Endometrium (tissue), 2 donors: ENCODE data around the gene PCDHB10.
"Not testable (repeated sequence)": the region's sequence is repeated elsewhere in the genome, so short reads cannot be mapped to it uniquely, and the experiment has no call there.

ENCODE experiments used
- FAIRE-seq: peaks from 2 replicates; lab custom pipeline; 2012; peaks lifted over from hg19 to GRCh38; lab: Jason Lieb, UNC
- donor health status: control.
- donor health status: control.

PCDHB10 gene

DNA sequence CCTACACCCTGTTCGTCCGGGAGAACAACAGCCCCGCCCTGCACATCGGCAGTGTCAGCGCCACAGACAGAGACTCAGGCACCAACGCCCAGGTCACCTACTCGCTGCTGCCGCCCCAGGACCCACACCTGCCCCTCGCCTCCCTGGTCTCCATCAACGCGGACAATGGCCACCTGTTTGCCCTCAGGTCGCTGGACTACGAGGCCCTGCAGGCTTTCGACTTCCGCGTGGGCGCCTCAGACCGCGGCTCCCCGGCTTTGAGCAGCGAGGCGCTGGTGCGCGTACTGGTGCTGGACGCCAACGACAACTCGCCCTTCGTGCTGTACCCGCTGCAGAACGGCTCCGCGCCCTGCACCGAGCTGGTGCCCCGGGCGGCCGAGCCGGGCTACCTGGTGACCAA, 3.5 kb upstream of the PCDHB10 start:
- FAIRE-seq, result not testable (repeated sequence)

GRCh38 chr5:141189131-141189530, 3.0 kb upstream of the PCDHB10 start:
- not testable (repeated sequence) for FAIRE-seq

- not testable (repeated sequence) for FAIRE-seq
Measured at GRCh38 chr5:141194332-141194731, 2.2 kb downstream of the PCDHB10 start.

DNA sequence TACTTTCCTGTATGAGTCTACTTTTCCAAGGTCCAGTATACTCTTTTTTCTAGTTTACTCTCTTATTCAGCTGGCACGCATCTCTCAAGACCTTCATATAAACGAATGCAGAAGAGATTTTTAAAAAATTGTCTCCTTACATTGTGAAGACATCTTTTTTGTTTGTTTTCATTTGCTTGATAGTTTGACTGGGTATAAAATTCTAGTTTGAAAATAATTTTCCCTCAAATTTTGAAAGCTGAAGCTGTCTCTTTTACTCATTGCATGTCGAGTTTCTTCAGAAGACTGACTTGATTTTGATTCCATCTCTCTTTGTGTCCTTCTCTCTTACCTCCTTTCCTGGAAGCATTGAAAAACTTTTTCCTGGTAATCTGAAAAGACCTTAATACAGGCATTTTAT, 4.2 kb downstream of the PCDHB10 start:
- no peak for FAIRE-seq

- FAIRE-seq, result no peak
Measured at GRCh38 chr5:141199359-141200235, 7.4 kb downstream of the PCDHB10 start, which contains the start of gene PCDHB11. Gene PCDHB11 (plus strand): TSS chr5:141199627. CDS start chr5:141199775, 148 bp downstream.

DNA sequence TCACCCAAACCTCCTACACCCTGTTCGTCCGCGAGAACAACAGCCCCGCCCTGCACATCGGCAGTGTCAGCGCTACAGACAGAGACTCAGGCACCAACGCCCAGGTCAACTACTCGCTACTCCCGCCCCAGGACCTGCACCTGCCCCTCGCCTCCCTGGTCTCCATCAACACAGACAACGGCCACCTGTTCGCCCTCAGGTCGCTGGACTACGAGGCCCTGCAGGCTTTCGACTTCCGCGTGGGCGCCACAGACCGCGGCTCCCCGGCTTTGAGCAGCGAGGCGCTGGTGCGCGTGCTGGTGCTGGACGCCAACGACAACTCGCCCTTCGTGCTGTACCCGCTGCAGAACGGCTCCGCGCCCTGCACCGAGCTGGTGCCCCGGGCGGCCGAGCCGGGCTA, 9.0 kb downstream of the PCDHB10 start:
- FAIRE-seq, result not testable (repeated sequence)

DNA sequence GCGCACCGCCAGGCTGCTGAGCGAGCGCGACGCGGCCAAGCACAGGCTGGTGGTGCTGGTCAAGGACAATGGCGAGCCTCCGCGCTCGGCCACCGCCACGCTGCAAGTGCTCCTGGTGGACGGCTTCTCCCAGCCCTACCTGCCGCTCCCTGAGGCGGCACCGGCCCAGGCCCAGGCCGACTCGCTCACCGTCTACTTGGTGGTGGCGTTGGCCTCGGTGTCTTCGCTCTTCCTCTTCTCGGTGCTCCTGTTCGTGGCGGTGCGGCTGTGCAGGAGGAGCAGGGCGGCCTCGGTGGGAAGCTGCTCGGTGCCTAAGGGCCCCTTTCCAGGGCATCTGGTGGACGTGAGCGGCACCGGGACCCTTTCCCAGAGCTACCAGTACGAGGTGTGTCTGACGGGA, 9.5 kb downstream of the PCDHB10 start:
- FAIRE-seq, result not testable (repeated sequence)

- no peak for FAIRE-seq
Measured at GRCh38 chr5:141208478-141208877, 16.3 kb downstream of the PCDHB10 start, which contains the start of gene PCDHB12. Gene PCDHB12 (plus strand): TSS chr5:141208719. CDS start chr5:141208908, 189 bp downstream.

DNA sequence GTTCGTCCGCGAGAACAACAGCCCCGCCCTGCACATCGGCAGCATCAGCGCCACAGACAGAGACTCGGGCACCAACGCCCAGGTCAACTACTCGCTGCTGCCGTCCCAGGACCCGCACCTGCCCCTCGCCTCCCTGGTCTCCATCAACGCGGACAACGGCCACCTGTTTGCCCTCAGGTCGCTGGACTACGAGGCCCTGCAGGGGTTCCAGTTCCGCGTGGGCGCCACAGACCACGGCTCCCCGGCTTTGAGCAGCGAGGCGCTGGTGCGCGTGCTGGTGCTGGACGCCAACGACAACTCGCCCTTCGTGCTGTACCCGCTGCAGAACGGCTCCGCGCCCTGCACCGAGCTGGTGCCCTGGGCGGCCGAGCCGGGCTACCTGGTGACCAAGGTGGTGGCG, 18.1 kb downstream of the PCDHB10 start:
- not testable (repeated sequence) for FAIRE-seq

- not testable (repeated sequence) for FAIRE-seq
Measured at GRCh38 chr5:141210849-141211248, 18.7 kb downstream of the PCDHB10 start.

DNA sequence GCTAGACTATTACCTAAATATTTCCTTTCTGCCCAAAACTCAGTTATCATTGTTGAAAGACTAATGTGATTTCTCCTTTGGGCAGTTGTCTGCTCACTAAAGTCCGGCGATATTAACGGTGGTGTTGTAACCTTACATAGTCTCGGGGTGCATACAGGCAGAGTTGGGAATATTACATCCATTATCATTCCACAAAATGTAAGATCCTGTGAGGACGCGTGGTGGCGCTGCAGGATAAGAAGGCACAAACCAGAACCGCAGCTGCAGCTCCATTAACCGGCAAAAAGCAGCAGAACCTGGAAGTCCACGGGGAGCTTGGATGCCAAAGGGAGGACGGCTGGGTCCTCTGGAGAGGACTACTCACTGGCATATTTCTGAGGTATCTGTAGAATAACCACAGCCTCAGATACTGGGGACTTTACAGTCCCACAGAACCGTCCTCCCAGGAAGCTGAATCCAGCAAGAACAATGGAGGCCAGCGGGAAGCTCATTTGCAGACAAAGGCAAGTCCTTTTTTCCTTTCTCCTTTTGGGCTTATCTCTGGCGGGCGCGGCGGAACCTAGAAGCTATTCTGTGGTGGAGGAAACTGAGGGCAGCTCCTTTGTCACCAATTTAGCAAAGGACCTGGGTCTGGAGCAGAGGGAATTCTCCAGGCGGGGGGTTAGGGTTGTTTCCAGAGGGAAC, 21.6 kb downstream of the PCDHB10 start, which contains the start of gene PCDHB13:
Gene PCDHB13 (plus strand): TSS at position 264 of the 684 bp plus-strand sequence. CDS start 205 bp downstream, at position 469.
- not testable (repeated sequence) for FAIRE-seq

GRCh38 chr5:141214583-141214982, 22.4 kb downstream of the PCDHB10 start:
- not testable (repeated sequence) for FAIRE-seq

DNA sequence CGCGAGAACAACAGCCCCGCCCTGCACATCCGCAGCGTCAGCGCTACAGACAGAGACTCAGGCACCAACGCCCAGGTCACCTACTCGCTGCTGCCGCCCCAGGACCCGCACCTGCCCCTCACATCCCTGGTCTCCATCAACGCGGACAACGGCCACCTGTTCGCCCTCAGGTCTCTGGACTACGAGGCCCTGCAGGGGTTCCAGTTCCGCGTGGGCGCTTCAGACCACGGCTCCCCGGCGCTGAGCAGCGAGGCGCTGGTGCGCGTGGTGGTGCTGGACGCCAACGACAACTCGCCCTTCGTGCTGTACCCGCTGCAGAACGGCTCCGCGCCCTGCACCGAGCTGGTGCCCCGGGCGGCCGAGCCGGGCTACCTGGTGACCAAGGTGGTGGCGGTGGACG, 23.4 kb downstream of the PCDHB10 start:
- not testable (repeated sequence) for FAIRE-seq

- not testable (repeated sequence) for FAIRE-seq
Measured at GRCh38 chr5:141216035-141216434, 23.9 kb downstream of the PCDHB10 start.

DNA sequence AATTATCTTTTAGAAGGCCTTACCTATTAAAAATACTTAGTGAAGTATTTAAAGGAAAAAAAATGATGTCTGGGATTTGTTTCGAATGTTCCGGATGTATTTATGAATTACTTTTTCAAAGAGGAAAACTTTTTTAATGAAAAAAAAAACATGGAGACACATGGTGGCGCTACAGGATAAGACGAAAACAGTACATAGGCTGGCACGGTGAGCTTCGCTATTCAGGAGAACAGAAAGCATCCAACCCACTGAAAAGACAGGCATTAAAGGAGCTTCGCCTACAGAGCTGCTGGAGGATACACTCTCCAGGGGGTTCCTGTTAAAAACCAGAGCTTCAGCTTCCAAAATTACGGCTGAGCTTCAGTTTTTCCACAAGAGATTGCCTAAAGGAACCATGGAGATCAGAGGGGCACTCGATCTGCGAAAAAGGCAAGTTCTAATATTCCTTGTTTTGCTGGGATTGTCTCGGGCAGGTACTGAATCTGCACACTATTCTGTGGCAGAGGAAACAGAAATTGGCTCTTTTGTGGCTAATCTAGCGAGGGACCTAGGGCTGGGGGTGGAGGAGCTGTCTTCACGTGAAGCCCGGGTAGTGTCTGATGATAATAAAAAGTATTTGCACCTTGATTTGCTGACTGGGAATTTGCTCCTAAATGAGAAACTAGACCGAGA, 31.1 kb downstream of the PCDHB10 start, which contains the start of gene PCDHB14:
Gene PCDHB14 (plus strand): TSS at position 232 of the 672 bp plus-strand sequence. CDS start 163 bp downstream, at position 395.
- FAIRE-seq, result no peak

GRCh38 chr5:141224844-141225243, 32.7 kb downstream of the PCDHB10 start:
- not testable (repeated sequence) for FAIRE-seq

GRCh38 chr5:141225421-141225820, 33.3 kb downstream of the PCDHB10 start:
- not testable (repeated sequence) for FAIRE-seq

- no peak for FAIRE-seq
Measured at GRCh38 chr5:141234109-141234667, 42.0 kb downstream of the PCDHB10 start.

DNA sequence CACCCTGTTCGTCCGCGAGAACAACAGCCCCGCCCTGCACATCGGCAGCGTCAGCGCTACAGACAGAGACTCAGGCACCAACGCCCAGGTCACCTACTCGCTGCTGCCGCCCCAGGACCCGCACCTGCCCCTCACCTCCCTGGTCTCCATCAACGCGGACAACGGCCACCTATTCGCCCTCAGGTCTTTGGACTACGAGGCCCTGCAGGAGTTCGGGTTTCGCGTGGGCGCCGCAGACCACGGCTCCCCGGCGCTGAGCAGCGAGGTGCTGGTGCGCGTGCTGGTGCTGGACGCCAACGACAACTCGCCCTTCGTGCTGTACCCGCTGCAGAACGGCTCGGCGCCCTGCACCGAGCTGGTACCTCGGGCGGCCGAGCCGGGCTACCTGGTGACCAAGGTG, 43.8 kb downstream of the PCDHB10 start:
- FAIRE-seq, result not testable (repeated sequence)

GRCh38 chr5:141236516-141237313, 44.6 kb downstream of the PCDHB10 start:
- FAIRE-seq, result no peak

GRCh38 chr5:141241496-141241895, 49.3 kb downstream of the PCDHB10 start:
- FAIRE-seq, result no peak
